ENCODE measurements around the gene ATF5. TPM values are rescaled to one million over a fixed set of nuclear protein-coding genes. Genes with fewer than 3 reads are reported as not detected.
"Not testable (repeated sequence)": the region's sequence is repeated elsewhere in the genome, so short reads cannot be mapped to it uniquely, and the experiment has no call there.

The ATF5 gene
- total and polyA plus RNA-seq, 4 donors: 11.6 to 43.3 (median 18.9) TPM

DNA sequence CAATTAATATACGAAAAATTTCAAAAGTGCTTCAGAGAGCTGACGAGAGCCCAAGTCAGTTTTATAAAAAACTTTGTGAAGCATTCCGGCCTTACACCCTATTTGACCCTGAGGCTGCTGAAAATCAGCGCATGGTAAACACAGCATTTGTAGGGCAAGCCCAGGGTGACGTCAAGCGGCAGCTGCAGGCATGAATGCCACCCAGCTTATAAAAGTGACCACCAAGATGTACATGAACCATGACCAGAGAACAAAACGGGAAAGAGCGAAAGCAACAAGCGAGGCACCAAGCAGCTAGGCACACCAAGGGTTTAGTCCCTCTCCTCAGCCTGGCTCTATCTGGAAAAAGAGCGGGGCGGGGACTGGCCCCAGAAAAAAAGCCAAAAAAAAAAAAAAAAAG is 25.9 kb downstream of the ATF5 start:
- H3K27me3 ChIP-seq (ENCODE audit: control insufficient read depth in 1 of 2, insufficient read depth in 2 of 2, low read length in 1 of 2): no peaks in the 10 kb centered on the region
- peaks cover 2 to 4% of the 10 kb centered on the region in 2 donors for H3K4me1 ChIP-seq (ENCODE audit: control insufficient read depth in 1 of 2, insufficient read depth in 2 of 2, low read length in 2 of 2)
- 49 to 50% methylated on average over 11 of the region's 11 CpGs for WGBS, 2 donors
- no peaks in the 10 kb centered on the region for H3K9me3 ChIP-seq (ENCODE audit: control insufficient read depth, low read length)
- intact Hi-C loops (cut with DNase I): loop anchor here in 1 of 2 donors (10.0 kb wide), 1 partner anchor 180 kb away; no protein-coding TSS in a partner anchor
- H3K36me3 ChIP-seq (ENCODE audit: control insufficient read depth in 1 of 2, insufficient read depth in 2 of 2, low read length in 1 of 2): no peaks in the 10 kb centered on the region
- DNase-seq (peak; percentile 14 to 19), ATAC-seq (ENCODE audit: low FRiP score) (no peak)
- H3K4me3 ChIP-seq (ENCODE audit: low read length in 2 of 2): no peak overlapping the region
- no peak overlapping the region for H3K27ac ChIP-seq (ENCODE audit: low read depth in 1 of 2, low read length in 2 of 2)

DNA sequence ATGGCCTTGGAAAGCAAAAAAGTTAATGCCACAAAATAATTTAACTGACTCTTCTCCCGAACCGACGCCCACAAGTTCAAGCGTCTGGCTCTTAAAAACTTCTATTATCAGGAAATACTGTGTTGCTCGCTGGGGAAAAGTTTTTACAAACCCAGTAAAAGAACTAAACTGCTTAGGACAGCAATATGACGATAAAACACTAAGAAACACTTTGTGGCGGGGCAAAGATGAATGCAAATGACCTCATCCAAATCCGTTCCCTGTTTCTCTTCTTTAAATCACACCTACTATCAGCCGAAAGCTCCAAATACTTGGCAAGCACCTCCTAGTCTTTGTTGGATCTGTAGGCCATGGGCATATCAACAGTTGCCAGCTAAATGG is 27.1 kb downstream of the ATF5 start:
- Histone ChIP-seq H3K27ac (ENCODE audit: low read depth in 1 of 2, low read length in 2 of 2) (no peak overlapping the region), H3K9me3 (ENCODE audit: control insufficient read depth, low read length) (no peaks in the 10 kb centered on the region), H3K4me3 (ENCODE audit: low read length in 2 of 2) (no peak overlapping the region), H3K36me3 (ENCODE audit: control insufficient read depth in 1 of 2, insufficient read depth in 2 of 2, low read length in 1 of 2) (no peaks in the 10 kb centered on the region), H3K27me3 (ENCODE audit: control insufficient read depth in 1 of 2, insufficient read depth in 2 of 2, low read length in 1 of 2) (no peaks in the 10 kb centered on the region), H3K4me1 (ENCODE audit: control insufficient read depth in 1 of 2, insufficient read depth in 2 of 2, low read length in 2 of 2) (peaks cover 2 to 4% of the 10 kb centered on the region in 2 donors)
- intact Hi-C loops (cut with DNase I): loop anchor here in 1 of 2 donors (10.0 kb wide), 1 partner anchor 179 kb away; no protein-coding TSS in a partner anchor
- ATAC-seq (ENCODE audit: low FRiP score) (no peak), DNase-seq (no peak)
- 84% methylated on average over 9 of the region's 9 CpGs for WGBS, 2 donors

DNA sequence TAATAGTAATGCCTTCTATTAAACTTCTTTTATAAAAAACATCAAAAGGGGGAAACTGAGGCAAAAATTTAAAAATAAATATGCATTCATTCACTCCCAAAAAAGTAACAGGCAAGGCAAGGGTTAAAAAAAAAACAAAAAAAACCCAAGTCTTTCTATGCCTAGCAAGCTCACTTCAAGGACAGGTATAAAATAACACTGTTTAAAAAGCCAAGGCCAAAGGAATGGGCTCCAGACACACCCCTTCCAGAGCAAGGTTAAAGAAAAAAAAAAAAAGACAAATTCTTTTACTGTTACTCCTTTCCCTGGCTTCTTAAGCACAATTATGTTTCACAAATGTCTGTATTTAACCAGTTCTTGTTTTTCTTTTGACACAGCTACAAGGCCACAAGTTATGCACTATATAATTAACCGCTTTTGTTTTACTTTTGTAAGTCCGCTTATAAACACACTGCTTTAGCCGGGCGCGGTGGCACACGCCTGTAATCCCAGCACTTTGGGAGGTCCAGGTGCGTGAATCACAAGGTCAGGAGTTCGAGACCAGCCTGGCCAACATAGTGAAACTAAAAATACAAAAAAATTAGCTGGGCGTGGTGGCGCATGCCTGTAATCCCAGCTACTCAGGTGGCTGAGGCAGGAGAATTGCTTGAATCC is 28.4 kb downstream of the ATF5 start:
- no peaks in the 10 kb centered on the region for H3K9me3 ChIP-seq (ENCODE audit: control insufficient read depth, low read length)

DNA sequence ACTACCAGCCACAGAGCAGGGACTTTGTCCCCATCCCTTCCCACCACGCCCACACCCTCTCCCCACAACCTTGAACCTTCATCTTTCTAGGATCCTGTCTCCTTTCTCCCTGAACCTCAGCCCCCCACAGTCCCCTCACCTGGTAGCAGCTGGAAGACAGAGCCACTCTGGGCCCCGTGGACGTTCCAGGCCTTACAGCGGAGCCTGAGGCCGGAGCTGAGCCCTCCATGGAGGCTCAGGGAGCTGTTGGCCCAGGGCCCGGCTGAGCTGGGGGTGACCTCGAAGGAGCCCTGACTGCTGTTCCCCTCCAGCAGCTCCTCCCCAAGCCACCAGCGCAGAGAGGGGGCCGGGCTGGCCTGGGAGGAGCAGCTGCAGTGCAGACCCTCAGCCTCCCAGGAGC is 29.1 kb downstream of the ATF5 start:
- not testable (repeated sequence) for H3K27me3 ChIP-seq (ENCODE audit: control insufficient read depth in 1 of 2, insufficient read depth in 2 of 2, low read length in 1 of 2); ATAC-seq (ENCODE audit: low FRiP score); H3K4me1 ChIP-seq (ENCODE audit: control insufficient read depth in 1 of 2, insufficient read depth in 2 of 2, low read length in 2 of 2); H3K36me3 ChIP-seq (ENCODE audit: control insufficient read depth in 1 of 2, insufficient read depth in 2 of 2, low read length in 1 of 2); H3K9me3 ChIP-seq (ENCODE audit: control insufficient read depth, low read length); H3K4me3 ChIP-seq (ENCODE audit: low read length in 2 of 2); H3K27ac ChIP-seq (ENCODE audit: low read depth in 1 of 2, low read length in 2 of 2)
- intact Hi-C loops (cut with DNase I): loop anchor here in 1 of 2 donors (10.0 kb wide), 1 partner anchor 177 kb away; no protein-coding TSS in a partner anchor
- WGBS, 2 donors: 47 to 51% methylated on average over 8 to 9 of the region's 9 CpGs
- peak in 1 of 2 donors; percentile 22 for DNase-seq

More for the DNA sequence above, 28.4 kb downstream of the ATF5 start:
- H3K27me3 ChIP-seq (ENCODE audit: control insufficient read depth in 1 of 2, insufficient read depth in 2 of 2, low read length in 1 of 2): no peaks in the 10 kb centered on the region
- WGBS, 2 donors: 88 to 89% methylated on average over 10 of the region's 10 CpGs
- H3K4me1 ChIP-seq (ENCODE audit: control insufficient read depth in 1 of 2, insufficient read depth in 2 of 2, low read length in 2 of 2): peaks cover 2 to 4% of the 10 kb centered on the region in 2 donors
- no peak overlapping the region for H3K4me3 ChIP-seq (ENCODE audit: low read length in 2 of 2)
- no peak overlapping the region for H3K27ac ChIP-seq (ENCODE audit: low read depth in 1 of 2, low read length in 2 of 2)
- DNase-seq: peak in 1 of 2 donors; percentile 9
- intact Hi-C loops (cut with DNase I): loop anchor here in 1 of 2 donors (10.0 kb wide), 1 partner anchor 177 kb away; no protein-coding TSS in a partner anchor
- no peaks in the 10 kb centered on the region for H3K36me3 ChIP-seq (ENCODE audit: control insufficient read depth in 1 of 2, insufficient read depth in 2 of 2, low read length in 1 of 2)
- ATAC-seq (ENCODE audit: low FRiP score): no peak

DNA sequence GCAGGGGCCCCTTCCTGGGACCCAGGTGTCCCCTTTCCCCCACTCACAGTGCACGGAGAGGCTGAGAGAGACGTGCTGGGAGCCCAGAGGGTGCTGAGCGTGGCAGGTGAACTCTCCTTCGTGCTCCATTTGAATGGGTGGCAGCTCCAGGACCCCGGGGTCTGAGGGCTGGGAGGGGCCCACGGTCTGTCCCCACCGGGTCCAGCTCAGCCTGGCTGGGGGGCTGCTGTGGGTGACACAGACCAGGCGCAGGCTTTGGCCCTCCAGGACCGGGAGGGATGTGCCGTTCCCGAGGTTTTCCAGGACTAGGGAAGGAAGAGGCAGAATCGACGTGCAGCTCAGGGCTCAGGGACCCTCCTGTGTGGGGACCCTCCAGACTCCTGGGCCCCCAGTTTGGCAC is 29.6 kb downstream of the ATF5 start:
- H3K27me3 ChIP-seq (ENCODE audit: control insufficient read depth in 1 of 2, insufficient read depth in 2 of 2, low read length in 1 of 2); H3K4me1 ChIP-seq (ENCODE audit: control insufficient read depth in 1 of 2, insufficient read depth in 2 of 2, low read length in 2 of 2); ATAC-seq (ENCODE audit: low FRiP score); H3K9me3 ChIP-seq (ENCODE audit: control insufficient read depth, low read length); H3K27ac ChIP-seq (ENCODE audit: low read depth in 1 of 2, low read length in 2 of 2); H3K36me3 ChIP-seq (ENCODE audit: control insufficient read depth in 1 of 2, insufficient read depth in 2 of 2, low read length in 1 of 2); H3K4me3 ChIP-seq (ENCODE audit: low read length in 2 of 2): not testable (repeated sequence)
- peak in 1 of 2 donors; percentile 68 for DNase-seq
- 55 to 73% methylated on average over 13 of the region's 13 CpGs for WGBS, 2 donors
- intact Hi-C loops (cut with DNase I): loop anchor here in 1 of 2 donors (10.0 kb wide), 1 partner anchor 176 kb away; no protein-coding TSS in a partner anchor

DNA sequence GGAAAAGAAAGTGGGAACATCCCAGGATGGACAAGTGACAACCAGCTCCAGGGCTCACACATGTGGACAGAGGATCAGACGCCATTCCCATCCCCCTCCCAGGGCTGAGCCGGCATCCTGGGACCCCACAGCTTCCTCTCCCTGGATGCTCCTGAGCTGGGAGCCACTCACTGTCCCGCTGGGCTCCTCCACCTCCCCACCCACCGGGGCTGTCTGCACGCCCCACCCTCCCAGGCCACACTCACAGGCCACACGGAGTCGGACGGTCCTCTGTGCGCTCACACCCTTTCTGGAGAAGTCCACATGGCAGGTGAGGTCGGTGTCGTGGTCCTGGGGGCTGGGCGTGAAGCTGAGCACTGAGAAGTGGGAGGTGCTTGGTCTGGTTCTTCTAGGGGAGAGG is 30.9 kb downstream of the ATF5 start:
- 31% methylated on average over 2 of the region's 12 CpGs; no CpG with 5 or more reads in 1 of the 2 donors for WGBS, 2 donors
- H3K36me3 ChIP-seq (ENCODE audit: control insufficient read depth in 1 of 2, insufficient read depth in 2 of 2, low read length in 1 of 2); H3K9me3 ChIP-seq (ENCODE audit: control insufficient read depth, low read length); H3K4me3 ChIP-seq (ENCODE audit: low read length in 2 of 2); H3K4me1 ChIP-seq (ENCODE audit: control insufficient read depth in 1 of 2, insufficient read depth in 2 of 2, low read length in 2 of 2); H3K27ac ChIP-seq (ENCODE audit: low read depth in 1 of 2, low read length in 2 of 2); H3K27me3 ChIP-seq (ENCODE audit: control insufficient read depth in 1 of 2, insufficient read depth in 2 of 2, low read length in 1 of 2): not testable (repeated sequence)
- ATAC-seq (ENCODE audit: low FRiP score): peak; percentile 8
- peak in 1 of 2 donors; percentile 30 for DNase-seq
- intact Hi-C loops (cut with DNase I): loop anchor here in 1 of 2 donors (10.0 kb wide), 1 partner anchor 175 kb away; no protein-coding TSS in a partner anchor

DNA sequence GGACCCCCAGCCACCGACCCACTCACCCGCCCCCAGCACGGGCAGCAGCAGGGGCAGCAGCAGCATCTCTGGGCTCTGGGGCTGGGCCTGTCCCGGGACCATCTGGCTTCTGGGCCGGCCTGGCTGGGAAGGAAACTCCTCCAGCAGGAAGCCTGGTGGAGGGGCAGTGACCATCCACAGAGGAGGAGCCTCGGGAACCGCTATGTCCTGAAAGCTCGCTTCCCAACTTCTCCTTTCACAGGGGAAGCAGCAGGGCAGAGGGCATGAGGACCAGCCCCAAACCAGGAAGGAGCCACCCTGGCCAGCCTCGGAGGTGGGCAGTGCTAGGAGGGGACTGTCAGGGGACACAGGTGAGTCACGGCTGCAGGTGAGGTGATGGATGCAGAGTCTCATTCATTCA is 32.0 kb downstream of the ATF5 start, which contains the start of gene SIGLEC11:
TSS of gene SIGLEC11 (minus strand) at position 193 of the 400 bp plus-strand sequence. CDS start at position 102, 91 bp downstream.
- H3K4me3 ChIP-seq (ENCODE audit: low read length in 2 of 2); DNase-seq; H3K9me3 ChIP-seq (ENCODE audit: control insufficient read depth, low read length); H3K27ac ChIP-seq (ENCODE audit: low read depth in 1 of 2, low read length in 2 of 2); H3K4me1 ChIP-seq (ENCODE audit: control insufficient read depth in 1 of 2, insufficient read depth in 2 of 2, low read length in 2 of 2); intact Hi-C loops (cut with DNase I); H3K27me3 ChIP-seq (ENCODE audit: control insufficient read depth in 1 of 2, insufficient read depth in 2 of 2, low read length in 1 of 2); H3K36me3 ChIP-seq (ENCODE audit: control insufficient read depth in 1 of 2, insufficient read depth in 2 of 2, low read length in 1 of 2): not testable (repeated sequence)
- ATAC-seq (ENCODE audit: low FRiP score): peak; percentile 19
- 67 to 73% methylated on average over 5 of the region's 10 CpGs for WGBS, 2 donors

DNA sequence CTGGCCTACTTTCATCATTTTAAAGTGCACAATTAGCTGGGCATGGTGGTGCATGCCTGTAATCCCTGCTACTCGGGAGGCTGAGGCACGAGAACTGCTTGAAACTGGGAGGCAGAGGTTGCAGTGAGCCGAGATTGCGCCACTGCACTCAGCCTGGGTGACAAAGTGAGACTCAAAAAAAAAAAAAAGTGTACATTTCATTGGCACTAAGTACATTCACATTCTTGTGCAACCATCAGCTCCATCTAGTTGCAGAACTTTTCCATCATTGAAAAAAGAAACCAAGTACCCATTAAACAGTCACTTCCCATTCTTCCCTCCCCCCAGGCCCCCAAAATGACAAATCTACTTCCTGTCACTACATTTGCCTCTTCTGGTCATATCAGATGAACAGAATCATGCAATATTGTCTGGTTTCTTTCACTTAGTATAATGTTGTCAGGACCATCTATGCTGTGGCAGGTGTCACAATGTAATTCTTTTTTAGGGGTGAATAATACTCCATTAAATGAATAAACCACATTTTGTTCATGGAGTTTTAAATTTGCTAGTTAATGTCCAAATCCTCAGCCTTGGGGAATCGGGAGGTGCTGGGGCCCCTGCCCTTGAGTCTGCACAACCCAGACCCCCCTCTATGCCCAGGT is 39.4 kb downstream of the ATF5 start:
- intact Hi-C loops (cut with DNase I): no loop called here
- H3K27me3 ChIP-seq (ENCODE audit: control insufficient read depth in 1 of 2, insufficient read depth in 2 of 2, low read length in 1 of 2): no peaks in the 10 kb centered on the region
- H3K9me3 ChIP-seq (ENCODE audit: control insufficient read depth, low read length): no peaks in the 10 kb centered on the region
- DNase-seq (peak in 1 of 2 donors; percentile 46), ATAC-seq (ENCODE audit: low FRiP score) (no peak)
- no peaks in the 10 kb centered on the region for H3K36me3 ChIP-seq (ENCODE audit: control insufficient read depth in 1 of 2, insufficient read depth in 2 of 2, low read length in 1 of 2)
- no peaks in the 10 kb centered on the region for H3K4me1 ChIP-seq (ENCODE audit: control insufficient read depth in 1 of 2, insufficient read depth in 2 of 2, low read length in 2 of 2)
- no peak overlapping the region for H3K27ac ChIP-seq (ENCODE audit: low read depth in 1 of 2, low read length in 2 of 2)
- 79 to 84% methylated on average over 5 of the region's 5 CpGs for whole genome bisulfite sequencing, 2 donors
- H3K4me3 ChIP-seq (ENCODE audit: low read length in 2 of 2): no peak overlapping the region

Data from aorta (tissue), 5 donors.